ENCODE measurements around the gene DLD. TPM values are rescaled to one million over a fixed set of nuclear protein-coding genes. Genes with fewer than 3 reads are reported as not detected.
A peak's percentile ranks its signal among the peaks of the same experiment; 100 is the strongest.

DLD gene
- total RNA-seq, 2 experiments from 2014 or later, result 54.1 to 60.5 TPM

- H3K36me3 Mint-ChIP-seq (ENCODE audit: low read depth), result peaks cover 31% of the 10 kb centered on the region
- POLR2A ChIA-PET, result no interaction called here
- no peaks in the 10 kb centered on the region for H3K27me3 Mint-ChIP-seq
Observed at GRCh38 chr7:107931740-107932515, 40.9 kb downstream of the DLD start.

GRCh38 chr7:107932805-107933204, 41.8 kb downstream of the DLD start:
- H3K27ac Mint-ChIP-seq, result no peak overlapping the region
- H3K36me3 Mint-ChIP-seq (ENCODE audit: low read depth), result peaks cover 26% of the 10 kb centered on the region
- no peaks in the 10 kb centered on the region for H3K27me3 Mint-ChIP-seq
- H3K9me3 Mint-ChIP-seq, result no peaks in the 10 kb centered on the region
- no peak for DNase-seq
- CTCF ChIA-PET, result no interaction called here
- POLR2A ChIA-PET, result no interaction called here
- H3K4me3 Mint-ChIP-seq, result no peak overlapping the region
- H3K4me1 Mint-ChIP-seq, result no peaks in the 10 kb centered on the region

More at GRCh38 chr7:107931740-107932515, 40.9 kb downstream of the DLD start:
- H3K4me1 Mint-ChIP-seq, result no peaks in the 10 kb centered on the region
- no peak overlapping the region for H3K4me3 Mint-ChIP-seq
- no peak overlapping the region for H3K27ac Mint-ChIP-seq
- CTCF ChIA-PET, result interaction anchor here (1.3 kb wide), 1 partner anchor 15 kb away, joined by 3 read pairs; no protein-coding TSS in a partner anchor
- no peak for DNase-seq
- no peaks in the 10 kb centered on the region for H3K9me3 Mint-ChIP-seq

DNA sequence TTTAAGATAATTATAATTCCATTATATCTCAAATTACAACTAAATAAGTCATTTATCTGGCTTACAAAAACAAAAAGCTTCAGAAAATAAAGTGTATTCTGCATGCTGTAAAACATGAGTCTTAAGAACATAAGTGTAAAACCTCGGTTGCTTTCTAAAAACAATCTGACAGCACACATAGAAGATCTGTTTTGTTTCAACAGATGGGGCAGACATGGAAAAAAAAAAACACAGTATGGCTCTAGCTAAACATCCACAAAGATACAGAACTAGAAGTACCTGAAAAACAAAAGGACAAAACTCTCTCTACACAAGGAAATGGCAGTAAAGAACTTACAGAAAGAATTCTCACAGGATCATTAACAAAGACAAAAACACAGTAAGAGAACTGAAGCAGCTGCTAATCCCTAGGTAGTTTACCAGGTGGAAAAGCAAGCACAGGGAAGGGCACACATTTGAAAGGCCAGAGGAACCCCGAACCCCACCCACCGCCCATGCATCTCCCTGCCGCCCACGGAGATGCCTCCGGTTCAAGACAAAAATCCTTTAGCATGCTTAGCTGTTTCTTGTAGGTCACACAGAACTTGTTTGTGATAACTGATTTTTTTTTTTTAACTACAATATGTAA, 42.5 kb downstream of the DLD start:
- DNase-seq, result no peak
- no peaks in the 10 kb centered on the region for H3K27me3 Mint-ChIP-seq
- no peaks in the 10 kb centered on the region for H3K9me3 Mint-ChIP-seq
- ChIA-PET CTCF (no interaction called here), POLR2A (no interaction called here)
- H3K4me3 Mint-ChIP-seq, result no peak overlapping the region
- peaks cover 26% of the 10 kb centered on the region for H3K36me3 Mint-ChIP-seq (ENCODE audit: low read depth)
- H3K4me1 Mint-ChIP-seq, result no peaks in the 10 kb centered on the region
- H3K27ac Mint-ChIP-seq, result peak overlapping the region; percentile 42

GRCh38 chr7:107934991-107935770, 44.2 kb downstream of the DLD start:
- no peaks in the 10 kb centered on the region for H3K27me3 Mint-ChIP-seq
- no peaks in the 10 kb centered on the region for H3K9me3 Mint-ChIP-seq
- peaks cover 16% of the 10 kb centered on the region for H3K36me3 Mint-ChIP-seq (ENCODE audit: low read depth)
- DNase-seq, result no peak
- no peak overlapping the region for H3K27ac Mint-ChIP-seq
- POLR2A ChIA-PET, result no interaction called here
- CTCF ChIA-PET, result no interaction called here
- H3K4me1 Mint-ChIP-seq, result no peaks in the 10 kb centered on the region
- no peak overlapping the region for H3K4me3 Mint-ChIP-seq

- ChIA-PET POLR2A (no interaction called here), CTCF (no interaction called here)
- Mint-ChIP-seq H3K9me3 (no peaks in the 10 kb centered on the region), H3K27ac (no peak overlapping the region), H3K4me1 (no peaks in the 10 kb centered on the region), H3K27me3 (no peaks in the 10 kb centered on the region), H3K4me3 (no peak overlapping the region), H3K36me3 (ENCODE audit: low read depth) (peaks cover 18% of the 10 kb centered on the region)
- no peak for DNase-seq
Observed at GRCh38 chr7:107936312-107936711, 45.3 kb downstream of the DLD start.

GRCh38 chr7:107937531-107937930, 46.5 kb downstream of the DLD start:
- Mint-ChIP-seq H3K27me3 (no peaks in the 10 kb centered on the region), H3K4me1 (no peaks in the 10 kb centered on the region), H3K9me3 (no peaks in the 10 kb centered on the region), H3K36me3 (ENCODE audit: low read depth) (peaks cover 11% of the 10 kb centered on the region), H3K4me3 (no peak overlapping the region), H3K27ac (no peak overlapping the region)
- ChIA-PET POLR2A (no interaction called here), CTCF (no interaction called here)
- no peak for DNase-seq

DNA sequence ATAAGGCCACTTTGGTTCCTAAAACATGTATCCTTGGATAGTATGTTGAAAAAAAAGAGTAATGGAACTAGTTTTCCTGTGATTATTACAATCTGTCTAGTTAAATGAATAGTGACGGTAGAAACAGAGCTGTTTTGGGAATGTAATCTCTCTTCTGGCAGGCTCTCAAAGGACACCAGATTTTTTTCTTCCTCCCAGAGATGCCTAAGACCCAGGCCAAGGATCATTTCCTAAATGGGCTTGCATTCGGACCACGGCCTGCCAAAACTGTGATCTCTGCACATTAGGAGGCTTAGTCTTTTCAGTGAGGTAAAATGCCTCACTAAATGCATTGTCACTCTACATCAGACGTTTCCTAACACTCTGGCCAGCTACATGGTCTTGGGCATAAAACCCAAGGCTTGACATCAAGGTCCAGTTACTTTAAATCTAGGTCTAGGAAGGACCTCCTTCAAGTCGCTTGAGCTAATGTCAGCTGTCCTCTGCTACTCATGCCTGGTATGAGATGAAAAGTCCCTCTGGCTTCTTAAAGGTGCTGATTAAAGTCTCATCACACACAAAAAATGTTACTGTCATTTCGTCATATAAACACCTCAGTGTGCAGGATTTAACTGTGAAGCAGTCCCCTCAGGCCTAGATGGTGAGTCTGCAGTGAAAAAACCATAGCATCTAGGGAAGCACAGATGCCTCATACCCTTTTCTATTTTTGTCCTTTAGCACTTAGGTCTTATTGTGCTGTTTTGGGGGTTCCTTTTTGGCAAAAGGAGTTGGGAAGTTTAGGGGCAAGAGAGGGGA, 47.7 kb downstream of the DLD start:
- CTCF ChIA-PET, result no interaction called here
- Mint-ChIP-seq H3K27me3 (no peaks in the 10 kb centered on the region), H3K36me3 (ENCODE audit: low read depth) (peaks cover 6% of the 10 kb centered on the region), H3K27ac (no peak overlapping the region), H3K4me3 (no peak overlapping the region), H3K4me1 (no peaks in the 10 kb centered on the region), H3K9me3 (no peaks in the 10 kb centered on the region)
- POLR2A ChIA-PET, result no interaction called here
- DNase-seq, result no peak

DNA sequence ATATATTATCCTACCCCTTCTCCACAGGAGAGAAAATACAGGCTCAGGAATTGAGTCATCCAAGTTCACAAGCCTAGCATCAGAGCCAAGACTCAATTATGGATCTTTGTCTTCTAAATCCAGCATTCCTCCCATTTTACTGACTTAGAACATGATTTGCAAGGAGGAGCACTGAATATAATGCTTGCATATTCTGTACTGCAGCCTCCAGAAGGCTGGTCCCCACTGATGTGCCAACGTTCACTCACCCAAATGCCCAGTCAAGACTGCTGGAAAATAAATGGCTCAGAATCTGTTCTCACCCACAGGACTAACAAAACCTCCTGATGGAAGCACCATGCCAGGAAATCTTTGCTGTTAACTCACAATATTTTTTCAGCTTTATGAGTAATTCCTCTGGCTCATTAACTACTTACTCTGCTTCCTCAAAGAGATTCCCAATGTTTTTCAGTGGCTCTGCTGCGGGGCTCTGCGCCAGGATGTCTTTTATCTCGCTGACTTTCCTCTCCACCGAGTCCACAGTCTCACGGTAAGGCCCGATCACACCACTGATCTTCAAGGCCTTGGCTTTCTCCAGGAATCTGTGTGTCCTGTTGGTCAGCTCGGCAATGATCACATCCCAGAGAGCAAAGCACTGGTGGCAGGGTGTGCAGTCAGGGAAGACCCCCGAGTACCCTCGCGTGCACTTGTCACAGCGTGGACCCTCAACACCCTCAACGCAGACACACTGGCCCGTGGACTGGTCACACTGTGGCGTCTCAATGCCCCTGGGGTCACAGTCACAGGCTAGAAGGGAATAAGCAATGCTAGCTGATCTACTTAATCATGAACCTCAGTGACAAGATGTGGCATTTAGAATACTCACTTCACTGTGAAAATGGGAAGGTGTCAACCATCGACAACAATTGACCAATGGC, 48.8 kb downstream of the DLD start:
- no peak for DNase-seq
- H3K4me3 Mint-ChIP-seq, result no peak overlapping the region
- H3K27ac Mint-ChIP-seq, result no peak overlapping the region
- no peaks in the 10 kb centered on the region for H3K27me3 Mint-ChIP-seq
- ChIA-PET CTCF (no interaction called here), POLR2A (no interaction called here)
- no peaks in the 10 kb centered on the region for H3K9me3 Mint-ChIP-seq
- no peaks in the 10 kb centered on the region for H3K4me1 Mint-ChIP-seq
- H3K36me3 Mint-ChIP-seq (ENCODE audit: low read depth), result peaks cover 6% of the 10 kb centered on the region

- Mint-ChIP-seq H3K27ac (no peak overlapping the region), H3K4me3 (no peak overlapping the region), H3K36me3 (ENCODE audit: low read depth) (peaks cover 4% of the 10 kb centered on the region), H3K9me3 (no peaks in the 10 kb centered on the region), H3K27me3 (no peaks in the 10 kb centered on the region), H3K4me1 (no peaks in the 10 kb centered on the region)
- no peak for DNase-seq
- CTCF ChIA-PET, result no interaction called here
- POLR2A ChIA-PET, result no interaction called here
Observed at GRCh38 chr7:107940951-107941350, 50.0 kb downstream of the DLD start.

- H3K27ac Mint-ChIP-seq, result no peak overlapping the region
- no peak for DNase-seq
- no peaks in the 10 kb centered on the region for H3K27me3 Mint-ChIP-seq
- no peak overlapping the region for H3K4me3 Mint-ChIP-seq
- H3K9me3 Mint-ChIP-seq, result no peaks in the 10 kb centered on the region
- no peaks in the 10 kb centered on the region for H3K4me1 Mint-ChIP-seq
- POLR2A ChIA-PET, result no interaction called here
- CTCF ChIA-PET, result no interaction called here
- H3K36me3 Mint-ChIP-seq (ENCODE audit: low read depth), result peaks cover 4% of the 10 kb centered on the region
Observed at GRCh38 chr7:107943018-107943417, 52.0 kb downstream of the DLD start.

DNA sequence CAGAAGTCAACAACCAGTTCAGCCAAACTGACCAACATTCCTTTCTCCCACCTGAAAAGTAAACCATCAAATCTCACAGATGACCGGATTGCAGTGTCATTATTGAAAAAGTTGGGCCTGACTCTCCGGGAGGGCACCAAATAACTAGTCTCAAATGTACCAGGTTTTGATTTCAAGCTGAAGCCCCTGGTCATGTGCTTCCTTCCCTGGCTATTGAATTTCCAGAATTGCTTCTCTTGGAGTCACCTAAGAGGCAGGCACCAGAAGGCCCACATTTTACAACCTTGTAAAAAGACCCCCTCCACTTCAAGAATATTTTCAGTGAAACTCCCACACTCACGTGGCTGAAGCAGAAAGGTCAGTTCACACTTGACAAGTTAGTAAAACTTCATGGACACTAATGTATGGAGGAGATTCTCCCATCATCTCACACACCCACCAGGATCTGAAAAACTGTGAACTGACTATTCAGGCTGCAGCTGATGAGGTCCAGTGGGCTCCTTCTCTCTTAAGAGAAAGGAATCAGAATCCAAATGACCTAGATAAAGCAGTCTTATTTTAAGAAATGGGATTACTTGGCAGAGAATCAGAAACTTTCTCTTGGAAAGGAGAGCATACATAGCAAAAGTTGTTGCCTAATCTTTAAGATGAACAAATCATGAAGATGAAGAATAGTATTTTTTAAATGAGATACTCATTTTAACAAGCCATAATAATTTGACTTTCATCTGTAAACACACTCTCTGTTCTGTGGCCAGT, 53.6 kb downstream of the DLD start:
- Mint-ChIP-seq H3K27ac (no peak overlapping the region), H3K36me3 (ENCODE audit: low read depth) (peaks cover 4% of the 10 kb centered on the region), H3K9me3 (no peaks in the 10 kb centered on the region), H3K27me3 (no peaks in the 10 kb centered on the region), H3K4me1 (no peaks in the 10 kb centered on the region), H3K4me3 (no peak overlapping the region)
- no peak for DNase-seq
- ChIA-PET POLR2A (no interaction called here), CTCF (interaction anchor here (1.9 kb wide), 1 partner anchor 15 kb away, joined by 7 read pairs; no protein-coding TSS in a partner anchor)

All from activated CD4-positive, alpha-beta T cell treated with anti-CD3 and anti-CD28 coated beads, Interleukin-2, amount 10 ng/mL, durations not matched to agents 7 days and 5 days (primary cell).